Neural progenitor cell (in vitro differentiated cells): ENCODE results near the gene OSTC. TPM values are rescaled to one million over a fixed set of nuclear protein-coding genes. Genes with fewer than 3 reads are reported as not detected.

Experiments used
- DNase-seq: peaks from one replicate; pipeline ENCODE4 v3.0.0-alpha.2; 2016; ENCODE audit warnings: low spot score
- H2AFZ ChIP-seq: fragments of 200-600 bp; sonication (generic); replicated peaks from 2 replicates; pipeline ENCODE4 v1.6.1; 2016; ENCODE audit warnings: antibody characterized with exemption
- H3F3A ChIP-seq: fragments of 200-600 bp; sonication (generic); 2 replicates; pipeline ENCODE4 v1.6.1; 2016; ENCODE audit warnings: antibody characterized with exemption, low read depth
- H3K27ac ChIP-seq: fragments of 200-600 bp; sonication (generic); 2 replicates; pipeline ENCODE4 v1.5.1; 2016; ENCODE audit warnings: mild to moderate bottlenecking
- H3K27me3 ChIP-seq: fragments of 200-600 bp; sonication (generic); 2 replicates; pipeline ENCODE4 v1.6.1; 2016; ENCODE audit warnings: mild to moderate bottlenecking, moderate library complexity
- H3K36me3 ChIP-seq: fragments of 200-600 bp; sonication (generic); 2 replicates; pipeline ENCODE4 v1.5.1; 2016
- H3K4me1 ChIP-seq: fragments of 200-600 bp; sonication (generic); 2 replicates; pipeline ENCODE4 v1.6.1; 2016; ENCODE audit warnings: mixed run types
- H3K4me2 ChIP-seq: fragments of 200-600 bp; sonication (generic); 2 replicates; pipeline ENCODE4 v1.6.1; 2016
- H3K4me3 ChIP-seq: fragments of 200-600 bp; sonication (generic); 2 replicates; pipeline ENCODE4 v1.5.1; 2016
- H3K79me2 ChIP-seq: fragments of 200-600 bp; sonication (generic); 2 replicates; pipeline ENCODE4 v1.6.1; 2016; ENCODE audit warnings: low read depth
- H3K9ac ChIP-seq: fragments of 200-600 bp; sonication (generic); 2 replicates; pipeline ENCODE4 v1.6.1; 2016
- H3K9me3 ChIP-seq: fragments of 200-600 bp; sonication (generic); 2 replicates; pipeline ENCODE4 v1.5.1; 2016; ENCODE audit warnings: low read depth
- H4K20me1 ChIP-seq: fragments of 200-600 bp; sonication (generic); 2 replicates; pipeline ENCODE4 v1.6.1; 2016; ENCODE audit warnings: low read depth
- H3K27ac Mint-ChIP-seq: 3 replicates; pipeline ENCODE4 v1.8.0; 2021; ENCODE audit warnings: mixed read lengths
- H3K27me3 Mint-ChIP-seq: 2 replicates; pipeline ENCODE4 v1.8.0; 2022; ENCODE audit warnings: low read depth, mild to moderate bottlenecking, inconsistent platforms, moderate library complexity, mixed read lengths; ENCODE audit not compliant: insufficient read depth
- H3K36me3 Mint-ChIP-seq: 3 replicates; pipeline ENCODE4 v1.8.0; 2021; ENCODE audit warnings: mixed read lengths
- H3K4me1 Mint-ChIP-seq: 3 replicates; pipeline ENCODE4 v1.8.0; 2021; ENCODE audit warnings: mixed read lengths
- H3K4me3 Mint-ChIP-seq: 3 replicates; pipeline ENCODE4 v1.8.0; 2021; ENCODE audit warnings: mild to moderate bottlenecking, moderate library complexity, mixed read lengths
- H3K9me3 Mint-ChIP-seq: 3 replicates; pipeline ENCODE4 v1.8.0; 2020; ENCODE audit warnings: mixed read lengths
- CTCF ChIP-seq: fragments of 200-600 bp; sonication (generic); IDR thresholded peaks from 2 replicates; pipeline ENCODE4 v1.5.1; 2017; ENCODE audit warnings: antibody characterized with exemption, mild to moderate bottlenecking
- EZH2 ChIP-seq: fragments of 200-600 bp; sonication (generic); IDR thresholded peaks from 2 replicates; pipeline ENCODE4 v1.6.1; 2017; ENCODE audit warnings: antibody characterized with exemption, mild to moderate bottlenecking, moderate library complexity
- EZH2phosphoT487 ChIP-seq: fragments of 200-600 bp; sonication (generic); IDR thresholded peaks from 2 replicates; pipeline ENCODE4 v1.6.1; 2017; ENCODE audit warnings: antibody characterized with exemption
- total RNA-seq: library from RNA; depleted of rRNA; stranded (reverse); fragments of >200 nt; gene quantifications from 2 replicates; pipeline ENCODE4 v1.2.3, GENCODE V29; 2015; ENCODE audit warnings: low replicate concordance

OSTC gene
- total RNA-seq, 1 donor from 2014 or later, result 290 TPM

GRCh38 chr4:108703370-108703769, 53.0 kb downstream of the OSTC start:
- no peaks in the 10 kb centered on the region for H3K79me2 ChIP-seq
- H3K4me3 ChIP-seq, result no peak overlapping the region
- H3K9me3 ChIP-seq, result no peaks in the 10 kb centered on the region
- H3F3A ChIP-seq, result no peaks in the 10 kb centered on the region
- H3K4me1 ChIP-seq, result no peaks in the 10 kb centered on the region
- Mint-ChIP-seq H3K9me3 (no peaks in the 10 kb centered on the region), H3K36me3 (no peaks in the 10 kb centered on the region), H3K27me3 (no peaks in the 10 kb centered on the region), H3K27ac (no peak overlapping the region), H3K4me3 (no peak overlapping the region), H3K4me1 (no peaks in the 10 kb centered on the region)
- TF ChIP-seq EZH2phosphoT487, result no peak
- TF ChIP-seq CTCF, result no peak
- no peak for TF ChIP-seq EZH2
- no peak overlapping the region for H3K4me2 ChIP-seq
- H3K9ac ChIP-seq, result no peak overlapping the region
- H4K20me1 ChIP-seq, result no peaks in the 10 kb centered on the region
- no peaks in the 10 kb centered on the region for H3K36me3 ChIP-seq
- DNase-seq, result no peak
- H3K27me3 ChIP-seq, result no peaks in the 10 kb centered on the region
- H2AFZ ChIP-seq, result no peak overlapping the region
- no peak overlapping the region for H3K27ac ChIP-seq

GRCh38 chr4:108703966-108704365, 53.6 kb downstream of the OSTC start:
- no peak overlapping the region for H2AFZ ChIP-seq
- no peaks in the 10 kb centered on the region for H3K27me3 ChIP-seq
- no peak overlapping the region for H3K27ac ChIP-seq
- no peaks in the 10 kb centered on the region for H3F3A ChIP-seq
- Mint-ChIP-seq H3K27ac (no peak overlapping the region), H3K4me3 (no peak overlapping the region), H3K27me3 (no peaks in the 10 kb centered on the region), H3K4me1 (no peaks in the 10 kb centered on the region), H3K36me3 (no peaks in the 10 kb centered on the region), H3K9me3 (no peaks in the 10 kb centered on the region)
- no peaks in the 10 kb centered on the region for H4K20me1 ChIP-seq
- no peak overlapping the region for H3K4me2 ChIP-seq
- no peak for DNase-seq
- no peaks in the 10 kb centered on the region for H3K79me2 ChIP-seq
- H3K4me1 ChIP-seq, result no peaks in the 10 kb centered on the region
- no peaks in the 10 kb centered on the region for H3K9me3 ChIP-seq
- no peaks in the 10 kb centered on the region for H3K36me3 ChIP-seq
- no peak overlapping the region for H3K4me3 ChIP-seq
- no peak overlapping the region for H3K9ac ChIP-seq
- TF ChIP-seq EZH2phosphoT487 (no peak), CTCF (no peak), EZH2 (no peak)

GRCh38 chr4:108706289-108706688, 55.9 kb downstream of the OSTC start:
- Mint-ChIP-seq H3K27ac (no peak overlapping the region), H3K27me3 (no peaks in the 10 kb centered on the region), H3K36me3 (no peaks in the 10 kb centered on the region), H3K4me3 (no peak overlapping the region), H3K4me1 (no peaks in the 10 kb centered on the region), H3K9me3 (no peaks in the 10 kb centered on the region)
- H3K79me2 ChIP-seq, result no peaks in the 10 kb centered on the region
- H3K27ac ChIP-seq, result no peak overlapping the region
- no peaks in the 10 kb centered on the region for H3F3A ChIP-seq
- no peak for TF ChIP-seq EZH2phosphoT487
- TF ChIP-seq CTCF, result no peak
- TF ChIP-seq EZH2, result no peak
- H4K20me1 ChIP-seq, result no peaks in the 10 kb centered on the region
- H3K9ac ChIP-seq, result no peak overlapping the region
- H3K4me3 ChIP-seq, result no peak overlapping the region
- no peaks in the 10 kb centered on the region for H3K4me1 ChIP-seq
- H3K9me3 ChIP-seq, result no peaks in the 10 kb centered on the region
- no peaks in the 10 kb centered on the region for H3K36me3 ChIP-seq
- no peak for DNase-seq
- H3K27me3 ChIP-seq, result no peaks in the 10 kb centered on the region
- no peak overlapping the region for H2AFZ ChIP-seq
- no peak overlapping the region for H3K4me2 ChIP-seq
